Right lung (tissue), 5 donors: ENCODE data around the gene PUS7L. TPM values are rescaled to one million over a fixed set of nuclear protein-coding genes. Genes with fewer than 3 reads are reported as not detected.

Experiments
- DNase-seq, 2 donors: peaks; one replicate each; pipeline ENCODE4 v3.0.0-alpha.2; 2013
- polyA plus RNA-seq, 5 donors: library from polyadenylated mRNA; unstranded; fragments of 120-200 nt; gene quantifications; one replicate each; pipeline versions ENCODE4 v1.2.1 to v1.2.3, GENCODE V29; 2013; ENCODE audit warnings: inconsistent platforms in 1 of 5, low replicate concordance in 1 of 5; ENCODE audit not compliant: insufficient read length in 5 of 5, insufficient read depth in 1 of 5

Gene PUS7L
- polyA plus RNA-seq, 5 donors, result 6.4 to 17.8 (median 14.8) TPM

- no peak for DNase-seq
Measured at GRCh38 chr12:43675048-43675904, 83.3 kb downstream of the PUS7L start.

GRCh38 chr12:43669373-43669772 is 89.2 kb downstream of the PUS7L start:
- no peak for DNase-seq

Other genes with a start within 250 kb of the PUS7L start
- under 1 TPM; 0.06 to 0.22 (median 0.13) TPM for gene ADAMTS20, start 206.6 kb downstream of the PUS7L start, polyA plus RNA-seq
- gene IRAK4, start 161 bp upstream of the PUS7L start, polyA plus RNA-seq, result 10 to 100 TPM; 10.5 to 23.4 (median 16.5) TPM
- gene TWF1, start 47.5 kb upstream of the PUS7L start, polyA plus RNA-seq, result 10 to 100 TPM; 54.2 to 85.1 (median 70.2) TPM
- gene TMEM117, start 77.3 kb upstream of the PUS7L start, polyA plus RNA-seq, result 1 to 10 TPM; 5.4 to 7.3 (median 6.0) TPM